Neural progenitor cell (in vitro differentiated cells): ENCODE measurements around the gene LIPM. TPM values are rescaled to one million over a fixed set of nuclear protein-coding genes. Genes with fewer than 3 reads are reported as not detected.
A peak's percentile ranks its signal among the peaks of the same experiment; 100 is the strongest.

ENCODE experiments used
- DNase-seq: peaks from one replicate; pipeline ENCODE4 v3.0.0-alpha.2; 2016; ENCODE audit warnings: low spot score
- H2AFZ ChIP-seq: fragments of 200-600 bp; sonication (generic); replicated peaks from 2 replicates; pipeline ENCODE4 v1.6.1; 2016; ENCODE audit warnings: antibody characterized with exemption
- H3F3A ChIP-seq: fragments of 200-600 bp; sonication (generic); 2 replicates; pipeline ENCODE4 v1.6.1; 2016; ENCODE audit warnings: antibody characterized with exemption, low read depth
- H3K27ac ChIP-seq: fragments of 200-600 bp; sonication (generic); 2 replicates; pipeline ENCODE4 v1.5.1; 2016; ENCODE audit warnings: mild to moderate bottlenecking
- H3K27me3 ChIP-seq: fragments of 200-600 bp; sonication (generic); 2 replicates; pipeline ENCODE4 v1.6.1; 2016; ENCODE audit warnings: mild to moderate bottlenecking, moderate library complexity
- H3K36me3 ChIP-seq: fragments of 200-600 bp; sonication (generic); 2 replicates; pipeline ENCODE4 v1.5.1; 2016
- H3K4me1 ChIP-seq: fragments of 200-600 bp; sonication (generic); 2 replicates; pipeline ENCODE4 v1.6.1; 2016; ENCODE audit warnings: mixed run types
- H3K4me2 ChIP-seq: fragments of 200-600 bp; sonication (generic); 2 replicates; pipeline ENCODE4 v1.6.1; 2016
- H3K4me3 ChIP-seq: fragments of 200-600 bp; sonication (generic); 2 replicates; pipeline ENCODE4 v1.5.1; 2016
- H3K79me2 ChIP-seq: fragments of 200-600 bp; sonication (generic); 2 replicates; pipeline ENCODE4 v1.6.1; 2016; ENCODE audit warnings: low read depth
- H3K9ac ChIP-seq: fragments of 200-600 bp; sonication (generic); 2 replicates; pipeline ENCODE4 v1.6.1; 2016
- H3K9me3 ChIP-seq: fragments of 200-600 bp; sonication (generic); 2 replicates; pipeline ENCODE4 v1.5.1; 2016; ENCODE audit warnings: low read depth
- H4K20me1 ChIP-seq: fragments of 200-600 bp; sonication (generic); 2 replicates; pipeline ENCODE4 v1.6.1; 2016; ENCODE audit warnings: low read depth
- H3K27ac Mint-ChIP-seq: 3 replicates; pipeline ENCODE4 v1.8.0; 2021; ENCODE audit warnings: mixed read lengths
- H3K27me3 Mint-ChIP-seq: 2 replicates; pipeline ENCODE4 v1.8.0; 2022; ENCODE audit warnings: low read depth, mild to moderate bottlenecking, inconsistent platforms, moderate library complexity, mixed read lengths; ENCODE audit not compliant: insufficient read depth
- H3K36me3 Mint-ChIP-seq: 3 replicates; pipeline ENCODE4 v1.8.0; 2021; ENCODE audit warnings: mixed read lengths
- H3K4me1 Mint-ChIP-seq: 3 replicates; pipeline ENCODE4 v1.8.0; 2021; ENCODE audit warnings: mixed read lengths
- H3K4me3 Mint-ChIP-seq: 3 replicates; pipeline ENCODE4 v1.8.0; 2021; ENCODE audit warnings: mild to moderate bottlenecking, moderate library complexity, mixed read lengths
- H3K9me3 Mint-ChIP-seq: 3 replicates; pipeline ENCODE4 v1.8.0; 2020; ENCODE audit warnings: mixed read lengths
- CTCF ChIP-seq: fragments of 200-600 bp; sonication (generic); IDR thresholded peaks from 2 replicates; pipeline ENCODE4 v1.5.1; 2017; ENCODE audit warnings: antibody characterized with exemption, mild to moderate bottlenecking
- EZH2 ChIP-seq: fragments of 200-600 bp; sonication (generic); IDR thresholded peaks from 2 replicates; pipeline ENCODE4 v1.6.1; 2017; ENCODE audit warnings: antibody characterized with exemption, mild to moderate bottlenecking, moderate library complexity
- EZH2phosphoT487 ChIP-seq: fragments of 200-600 bp; sonication (generic); IDR thresholded peaks from 2 replicates; pipeline ENCODE4 v1.6.1; 2017; ENCODE audit warnings: antibody characterized with exemption
- total RNA-seq: library from RNA; depleted of rRNA; stranded (reverse); fragments of >200 nt; gene quantifications from 2 replicates; pipeline ENCODE4 v1.2.3, GENCODE V29; 2015; ENCODE audit warnings: low replicate concordance

The LIPM gene
- total RNA-seq, 1 donor from 2014 or later, result not detected

- H3K9ac ChIP-seq, result no peak overlapping the region
- no peaks in the 10 kb centered on the region for H3K9me3 ChIP-seq
- H3K4me1 ChIP-seq, result no peaks in the 10 kb centered on the region
- Mint-ChIP-seq H3K36me3 (no peaks in the 10 kb centered on the region), H3K9me3 (no peaks in the 10 kb centered on the region), H3K27ac (no peak overlapping the region), H3K27me3 (no peaks in the 10 kb centered on the region), H3K4me3 (no peak overlapping the region), H3K4me1 (no peaks in the 10 kb centered on the region)
- H3K79me2 ChIP-seq, result no peaks in the 10 kb centered on the region
- no peak for DNase-seq
- no peaks in the 10 kb centered on the region for H3K36me3 ChIP-seq
- TF ChIP-seq EZH2phosphoT487 (no peak), CTCF (no peak)
- H3K4me3 ChIP-seq, result no peak overlapping the region
- no peak overlapping the region for H3K4me2 ChIP-seq
- H2AFZ ChIP-seq, result no peak overlapping the region
- H4K20me1 ChIP-seq, result no peaks in the 10 kb centered on the region
- no peaks in the 10 kb centered on the region for H3F3A ChIP-seq
- H3K27ac ChIP-seq, result no peak overlapping the region
- no peaks in the 10 kb centered on the region for H3K27me3 ChIP-seq
These were observed 18.3 kb downstream of the LIPM start for GRCh38 chr10:88820748-88821401.

DNA sequence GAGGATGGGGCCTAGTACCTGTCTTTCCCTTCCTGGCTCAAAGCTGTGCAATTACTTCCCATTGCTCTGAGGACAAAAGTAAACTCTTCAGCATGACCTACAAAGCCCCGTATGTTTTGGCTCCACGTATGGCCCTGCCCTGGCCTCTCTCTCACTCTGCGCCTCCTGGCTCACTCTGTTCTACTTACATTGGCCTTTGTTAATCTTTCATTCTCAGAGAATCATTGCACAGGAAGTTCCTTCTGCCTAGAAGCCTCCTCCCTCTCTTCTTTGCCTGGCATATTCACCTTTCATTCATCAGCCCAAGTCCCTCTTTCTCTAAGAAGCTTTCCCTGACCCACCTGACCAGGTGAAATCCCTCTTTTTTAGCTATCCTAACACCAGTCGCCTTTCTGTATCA lies 23.9 kb downstream of the LIPM start:
- peak overlapping the region; percentile 74 for H2AFZ ChIP-seq
- Mint-ChIP-seq H3K4me1 (no peaks in the 10 kb centered on the region), H3K27ac (no peak overlapping the region)

DNA sequence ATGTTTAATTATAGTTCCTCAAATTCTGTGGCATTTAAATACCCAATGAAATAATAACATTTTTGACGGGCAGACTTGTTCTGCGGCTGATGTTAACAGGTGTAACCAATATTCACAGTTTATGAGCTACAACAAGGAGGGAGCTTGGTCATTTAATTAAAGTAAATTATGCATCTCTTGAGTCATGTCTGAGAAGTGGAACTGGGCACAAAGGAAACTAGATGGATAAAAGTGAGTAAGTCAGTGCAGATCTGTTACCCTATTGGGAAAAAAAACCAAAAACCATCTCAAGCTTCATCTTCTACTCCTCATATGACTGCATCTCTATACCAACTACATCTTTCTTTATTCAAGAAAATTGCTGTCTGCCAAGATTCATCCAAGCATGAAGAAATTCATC lies 25.1 kb downstream of the LIPM start:
- H3K79me2 ChIP-seq, result no peaks in the 10 kb centered on the region
- no peaks in the 10 kb centered on the region for H3K9me3 Mint-ChIP-seq
- no peaks in the 10 kb centered on the region for H3K27me3 ChIP-seq
- H3K4me3 ChIP-seq, result no peak overlapping the region
- TF ChIP-seq EZH2, result no peak
- TF ChIP-seq CTCF, result no peak
- TF ChIP-seq EZH2phosphoT487, result no peak
- no peak overlapping the region for H3K27ac Mint-ChIP-seq
- H3K4me3 Mint-ChIP-seq, result no peak overlapping the region
- H3K36me3 Mint-ChIP-seq, result no peaks in the 10 kb centered on the region
- no peaks in the 10 kb centered on the region for H3K27me3 Mint-ChIP-seq
- DNase-seq, result no peak
- H3K9ac ChIP-seq, result no peak overlapping the region
- H2AFZ ChIP-seq, result no peak overlapping the region
- no peaks in the 10 kb centered on the region for H3K9me3 ChIP-seq
- H3F3A ChIP-seq, result no peaks in the 10 kb centered on the region
- no peaks in the 10 kb centered on the region for H3K4me1 ChIP-seq
- H4K20me1 ChIP-seq, result no peaks in the 10 kb centered on the region
- H3K4me1 Mint-ChIP-seq, result no peaks in the 10 kb centered on the region
- H3K4me2 ChIP-seq, result no peak overlapping the region
- H3K36me3 ChIP-seq, result no peaks in the 10 kb centered on the region
- H3K27ac ChIP-seq, result no peak overlapping the region

More for the DNA sequence above, 23.9 kb downstream of the LIPM start:
- Mint-ChIP-seq H3K36me3 (no peaks in the 10 kb centered on the region), H3K9me3 (no peaks in the 10 kb centered on the region), H3K27me3 (no peaks in the 10 kb centered on the region), H3K4me3 (no peak overlapping the region)
- Histone ChIP-seq H4K20me1 (no peaks in the 10 kb centered on the region), H3K4me3 (no peak overlapping the region), H3K36me3 (no peaks in the 10 kb centered on the region), H3K9ac (no peak overlapping the region), H3K4me1 (no peaks in the 10 kb centered on the region), H3F3A (no peaks in the 10 kb centered on the region), H3K79me2 (no peaks in the 10 kb centered on the region), H3K9me3 (no peaks in the 10 kb centered on the region), H3K4me2 (no peak overlapping the region), H3K27ac (no peak overlapping the region), H3K27me3 (no peaks in the 10 kb centered on the region)
- no peak for DNase-seq
- TF ChIP-seq EZH2phosphoT487 (no peak), EZH2 (no peak), CTCF (no peak)
